NCI-H2196 (cell line): ENCODE results near the gene CHSY3.

Experiments used
- DNase-seq: peaks from one replicate; lab custom pipeline; 2025; ENCODE audit not compliant: unreplicated experiment; lab: John Stamatoyannopoulos, UW

The CHSY3 gene

DNA sequence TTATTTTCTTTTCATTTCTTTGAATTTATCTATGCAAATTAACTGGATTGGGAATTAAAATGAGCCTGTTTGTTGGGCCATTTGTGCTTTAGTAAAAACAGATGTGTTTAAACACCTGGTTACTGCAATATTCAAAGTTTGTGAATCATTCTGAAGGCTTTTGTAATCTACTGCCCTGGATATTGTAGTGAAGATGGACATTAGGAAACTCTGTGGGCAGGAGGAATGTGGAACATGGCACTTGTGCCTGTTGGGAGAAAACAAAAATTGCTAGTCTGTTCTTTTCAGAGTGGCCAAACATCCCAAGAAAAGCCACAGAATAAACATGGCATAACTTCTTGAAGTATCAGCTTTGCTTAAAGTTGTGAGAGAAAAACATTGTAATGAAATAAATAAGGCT is 40.8 kb downstream of the CHSY3 start:
- DNase-seq = no peak

- no peak for DNase-seq
Measured at GRCh38 chr5:129945774-129946270, 41.6 kb downstream of the CHSY3 start.

- no peak for DNase-seq
Measured at GRCh38 chr5:129951039-129951438, 46.8 kb downstream of the CHSY3 start.

- DNase-seq = no peak
Measured at GRCh38 chr5:129958581-129958980, 54.3 kb downstream of the CHSY3 start.

DNA sequence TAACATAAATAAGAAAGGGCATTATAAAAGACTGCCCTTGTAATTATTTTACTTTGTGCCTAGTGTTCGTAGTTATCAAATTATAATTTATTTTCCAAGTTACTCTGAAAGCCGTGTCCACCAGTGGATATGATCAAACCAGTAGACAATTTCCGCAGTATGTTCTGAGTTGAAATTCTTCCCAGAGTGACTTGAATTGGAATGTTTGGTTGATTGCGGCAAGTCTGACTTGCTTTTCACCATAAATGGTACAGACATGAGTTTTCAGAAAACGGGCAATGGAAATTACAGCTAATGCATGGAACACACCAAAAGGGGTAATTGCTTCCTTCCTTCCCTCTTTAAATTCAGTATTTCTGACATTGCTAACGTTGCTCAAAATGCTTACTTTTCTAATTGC is 56.6 kb downstream of the CHSY3 start:
- DNase-seq = no peak

DNA sequence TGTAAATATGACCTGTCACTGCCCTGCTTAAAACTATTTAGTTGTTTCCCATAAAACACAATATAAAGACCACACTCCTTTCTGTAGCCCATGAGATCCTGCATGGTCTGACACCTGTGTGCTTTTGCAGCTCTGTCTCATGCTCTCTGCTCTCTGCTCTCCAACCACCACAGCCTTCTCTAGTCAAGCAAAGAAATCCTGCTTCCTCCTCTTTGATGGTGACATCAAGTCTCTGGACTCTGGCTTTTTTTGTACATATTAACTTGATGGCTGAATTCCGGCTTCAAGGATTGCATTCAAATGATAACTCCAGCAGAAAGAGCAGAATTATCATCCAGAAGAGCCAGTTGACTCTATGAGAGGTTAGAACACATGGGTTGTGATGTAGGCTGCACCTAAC is 58.2 kb downstream of the CHSY3 start:
- DNase-seq = no peak

GRCh38 chr5:129963359-129963758 is 59.1 kb downstream of the CHSY3 start:
- DNase-seq = no peak

DNA sequence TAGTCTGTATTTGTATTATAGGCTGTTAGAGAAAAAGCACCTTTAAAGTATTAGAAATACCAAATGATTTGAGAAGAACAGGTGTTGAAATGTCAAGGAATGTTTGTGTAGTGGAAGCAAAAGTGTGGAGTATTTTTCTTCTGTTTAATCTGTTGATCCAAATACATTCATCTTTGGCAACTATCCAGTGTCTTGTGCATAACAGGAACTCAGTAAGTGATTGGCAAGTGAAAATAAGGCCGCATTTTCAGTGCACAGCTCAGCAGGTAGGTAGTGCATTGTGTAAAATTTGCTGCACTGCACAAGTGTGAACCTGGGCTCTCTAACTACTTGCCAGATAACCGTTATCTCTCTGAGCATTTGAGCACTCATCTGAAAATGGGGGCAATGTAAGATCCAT is 61.8 kb downstream of the CHSY3 start:
- DNase-seq = no peak

DNA sequence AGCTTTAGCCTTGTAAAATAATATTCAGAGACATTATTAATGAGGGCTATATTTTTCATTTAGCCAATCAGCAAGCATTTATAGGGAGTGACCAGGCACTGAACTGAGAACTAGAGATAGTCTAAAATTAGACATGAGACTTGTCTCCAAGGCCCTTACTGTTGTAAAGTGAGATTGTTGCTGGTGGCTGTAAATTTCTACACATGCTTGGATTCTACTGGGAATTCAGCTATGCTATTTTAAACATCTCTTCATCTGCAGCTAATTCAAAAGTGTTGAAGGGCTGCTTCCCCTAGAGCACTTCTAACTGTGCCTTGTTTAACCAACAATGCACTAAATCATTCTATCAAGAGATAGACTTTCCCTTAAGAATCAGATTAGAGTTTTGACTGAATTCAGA is 67.4 kb downstream of the CHSY3 start:
- no peak for DNase-seq

- no peak for DNase-seq
Measured at GRCh38 chr5:129972465-129973141, 68.3 kb downstream of the CHSY3 start.

DNA sequence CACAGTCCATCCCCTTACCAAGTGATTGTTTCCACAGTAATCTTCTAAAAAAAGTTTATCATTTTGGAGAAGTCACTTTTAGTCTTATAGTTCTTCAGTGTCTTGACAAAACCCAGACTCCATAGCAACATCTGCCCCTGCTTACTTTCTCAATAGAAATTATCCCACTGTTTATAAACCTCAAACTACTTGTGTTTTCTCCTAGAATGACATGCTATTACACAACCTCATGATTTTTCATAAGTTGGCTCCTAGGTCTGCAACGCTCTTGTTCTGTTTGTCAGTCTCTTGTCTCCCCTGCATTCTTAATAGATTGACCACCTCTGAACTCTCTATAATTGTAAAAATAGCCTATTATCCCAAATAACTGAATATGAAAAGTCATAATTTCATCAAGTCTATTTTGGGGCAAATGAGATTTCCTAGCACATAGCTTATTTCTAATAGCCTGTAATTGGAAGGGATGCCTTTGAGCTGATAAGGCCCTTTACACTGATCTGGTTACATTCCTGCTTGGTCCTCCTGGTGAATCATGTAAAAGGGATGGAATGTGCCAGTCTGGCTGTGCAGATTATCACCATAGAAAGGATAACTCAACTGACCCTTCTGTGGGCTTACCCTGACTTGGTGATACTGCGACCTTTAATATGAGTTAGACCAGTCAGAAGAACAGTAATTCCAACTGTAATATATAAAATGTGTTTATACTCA is 69.6 kb downstream of the CHSY3 start:
- no peak for DNase-seq

DNA sequence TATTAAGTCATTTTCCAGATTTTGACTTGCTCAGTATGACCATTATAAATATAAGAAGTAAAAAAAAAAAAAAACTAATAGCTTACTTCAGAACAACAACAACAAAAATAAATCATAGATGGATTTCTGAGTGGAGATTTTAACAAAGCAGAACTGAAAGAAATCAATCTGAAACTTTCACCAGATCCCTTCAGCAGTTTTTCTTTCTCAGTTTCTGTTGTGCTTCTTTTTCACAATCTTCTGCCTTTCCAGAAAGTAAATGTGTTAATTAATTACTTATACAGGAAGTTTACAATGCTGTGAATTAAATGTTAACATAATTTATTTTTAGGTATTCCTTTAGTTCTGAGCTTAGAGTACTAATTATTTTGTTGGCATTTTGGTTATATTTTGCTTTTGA is 73.5 kb downstream of the CHSY3 start:
- DNase-seq = no peak

DNA sequence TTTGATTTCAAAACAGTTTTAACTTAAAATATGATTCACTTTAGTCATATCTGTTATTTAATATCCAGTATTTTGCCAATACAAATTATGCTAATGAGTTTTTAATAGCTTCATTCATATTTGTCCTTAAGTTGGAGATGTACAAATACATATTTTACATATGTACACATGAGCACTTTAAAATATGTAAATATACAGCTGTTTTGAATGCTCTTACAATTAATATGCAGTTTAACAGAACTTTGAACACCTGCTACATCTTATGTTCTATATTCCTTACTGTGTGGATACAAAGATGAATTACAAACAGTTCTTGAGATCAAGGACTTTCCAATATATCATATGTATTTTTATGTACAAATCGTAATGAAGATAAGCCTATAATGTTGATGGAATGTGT is 74.0 kb downstream of the CHSY3 start:
- no peak for DNase-seq

DNA sequence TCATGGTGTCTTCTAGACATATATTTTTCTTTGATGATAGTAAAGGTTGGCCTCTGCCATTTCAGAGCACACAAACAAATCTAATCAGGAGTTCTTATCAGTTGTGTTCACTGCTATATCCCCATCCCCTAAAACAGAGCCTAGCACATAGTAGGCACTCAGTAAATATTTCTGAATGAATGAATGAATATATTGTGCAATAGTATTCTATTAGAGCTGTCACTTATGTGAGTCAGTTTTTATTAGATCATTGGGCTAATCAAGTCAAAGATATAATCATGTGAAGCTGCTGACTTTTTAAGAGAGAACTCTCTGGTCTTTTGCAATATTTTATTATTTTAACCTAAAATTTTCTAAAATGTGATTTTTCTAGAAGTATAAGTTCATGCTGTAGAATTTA is 84.2 kb downstream of the CHSY3 start:
- DNase-seq = no peak

- DNase-seq = no peak
Measured at GRCh38 chr5:129991780-129992179, 87.5 kb downstream of the CHSY3 start.

DNA sequence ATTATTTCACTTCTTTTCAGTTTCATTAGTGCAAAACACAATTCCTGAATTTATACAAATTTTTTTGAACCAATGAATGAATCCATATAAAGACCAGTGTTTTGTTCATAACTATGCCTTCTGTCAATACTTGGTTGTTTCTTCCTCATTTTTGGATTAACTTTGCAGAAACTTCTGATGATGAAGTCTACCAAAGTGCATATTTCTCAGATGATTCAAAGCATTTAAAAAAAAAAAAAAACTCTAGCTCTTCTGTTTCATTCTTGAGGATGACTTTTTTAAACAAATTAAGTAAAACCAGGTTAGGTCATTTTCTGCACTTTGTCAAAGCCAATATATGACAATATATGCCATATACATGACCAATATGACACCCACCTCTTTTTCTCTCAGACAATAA is 92.6 kb downstream of the CHSY3 start:
- DNase-seq = no peak

DNA sequence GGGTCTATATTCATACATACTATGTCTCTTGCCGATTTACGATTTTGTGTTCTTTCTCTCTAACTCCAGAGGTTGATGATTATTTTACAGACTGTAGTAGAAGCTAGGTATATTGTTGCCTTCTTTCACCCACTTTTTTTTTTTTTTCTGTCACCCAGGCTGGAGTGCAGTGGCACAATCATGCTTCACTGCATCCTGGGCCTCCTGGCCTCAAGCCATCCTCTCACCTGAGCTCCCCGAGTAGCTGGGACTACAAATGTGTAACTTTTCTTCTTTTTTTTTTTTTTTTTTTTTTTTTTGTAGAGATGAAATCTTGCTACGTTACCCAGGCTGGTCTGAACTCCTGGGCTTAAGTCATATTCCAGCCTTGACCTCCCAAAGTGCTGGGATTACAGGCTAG is 96.2 kb downstream of the CHSY3 start:
- DNase-seq = no peak

DNA sequence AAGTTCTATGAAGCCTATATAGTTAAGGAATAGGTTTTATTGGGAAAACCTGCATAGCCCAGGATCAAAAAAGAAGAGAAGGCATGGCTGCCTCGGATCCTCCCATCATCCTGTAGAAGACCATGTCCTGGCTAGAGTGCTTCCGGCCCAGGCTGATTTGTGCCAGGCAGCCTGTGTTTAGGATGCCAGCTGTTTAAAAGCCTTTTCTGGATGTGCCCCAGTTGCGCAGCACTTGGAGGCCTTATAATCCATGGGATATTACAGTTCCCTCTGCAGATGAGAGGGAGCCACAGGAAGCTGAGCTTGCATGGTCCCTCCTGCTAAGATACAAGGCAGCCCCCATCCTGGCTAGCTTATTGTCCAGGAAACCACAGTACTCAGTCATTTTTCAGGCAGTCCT is 97.9 kb downstream of the CHSY3 start:
- no peak for DNase-seq

GRCh38 chr5:130002876-130003275 is 98.6 kb downstream of the CHSY3 start:
- no peak for DNase-seq

DNA sequence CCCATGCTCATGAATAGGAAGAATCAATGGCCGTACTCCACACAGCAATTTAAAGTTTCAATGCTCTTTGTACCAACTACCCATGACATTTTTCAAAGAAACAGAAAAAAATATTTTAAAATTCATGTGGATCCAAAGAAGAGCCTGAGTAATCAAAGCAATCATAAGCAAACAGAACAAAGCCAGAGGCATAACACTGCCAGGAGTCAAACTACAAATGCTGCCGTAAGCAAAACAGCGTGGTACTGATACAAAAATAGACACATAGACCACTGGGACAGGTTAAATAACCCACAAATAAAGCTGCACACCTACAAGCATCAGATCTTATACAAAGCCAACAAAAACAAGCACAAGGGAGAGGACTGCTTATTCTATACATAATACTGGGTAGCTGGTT is 107.7 kb downstream of the CHSY3 start:
- DNase-seq = no peak

- no peak for DNase-seq
Measured at GRCh38 chr5:130017173-130017572, 112.9 kb downstream of the CHSY3 start.

DNA sequence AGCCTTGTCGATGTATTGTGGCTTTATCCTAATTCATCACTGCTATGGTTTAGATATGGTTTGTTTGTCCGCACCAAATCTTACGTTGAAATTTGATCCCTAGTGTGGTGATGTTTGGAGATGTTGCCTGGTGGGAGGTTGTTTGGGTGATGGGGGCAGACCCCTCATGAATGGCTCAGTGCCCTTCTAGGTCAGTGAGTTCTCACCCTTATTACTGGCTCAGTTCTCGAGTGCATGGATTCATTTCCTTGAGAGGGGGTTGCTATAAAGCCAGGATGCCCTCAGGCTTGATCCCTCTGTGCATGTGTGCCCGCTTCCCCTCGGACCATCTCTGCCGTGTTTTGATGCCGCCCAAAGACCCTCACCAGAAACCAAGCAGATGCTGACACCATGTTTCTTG is 114.4 kb downstream of the CHSY3 start:
- DNase-seq = no peak

GRCh38 chr5:130021000-130021399 is 116.7 kb downstream of the CHSY3 start:
- no peak for DNase-seq
